ENCODE measurements around the gene PRCC.

The PRCC gene

GRCh38 chr1:156849151-156849496, 81.8 kb downstream of the PRCC start:
- H3K4me3 ChIP-seq (ENCODE audit: low read length): no peak overlapping the region
- no peak for TF ChIP-seq ZNF274 (IDR thresholded peaks at IDR 0.05; ENCODE audit: low read depth, low read length)

All from GM08714 (cell line).